ENCODE results near the gene ELP4. TPM values are rescaled to one million over a fixed set of nuclear protein-coding genes. Genes with fewer than 3 reads are reported as not detected.

The ELP4 gene
- polyA plus RNA-seq, 3 donors, result 6.0 to 17.8 (median 16.4) TPM

DNA sequence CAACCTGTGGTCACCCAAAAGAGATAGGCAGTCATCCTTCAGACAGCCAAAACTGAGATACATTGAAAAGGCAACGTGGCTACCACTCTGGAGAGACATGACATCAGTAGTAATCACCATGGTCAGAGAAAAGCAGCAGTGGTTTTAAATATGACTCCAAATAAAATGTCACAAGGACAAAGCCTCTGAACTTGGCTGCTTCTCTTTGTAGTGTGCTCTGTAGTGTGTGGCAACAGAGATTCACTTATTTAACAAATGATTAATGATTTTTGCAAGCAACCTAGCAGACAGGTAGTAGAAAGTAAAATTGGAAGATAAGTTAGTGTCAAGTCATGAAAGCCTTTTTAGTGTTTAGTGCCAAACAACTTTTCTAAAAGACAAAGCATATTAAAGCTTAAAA lies 238.0 kb downstream of the ELP4 start:
- Histone ChIP-seq H2AFZ (ENCODE audit: insufficient read depth, low read depth, low read length, poor library complexity, severe bottlenecking) (no peak overlapping the region), H4K20me1 (ENCODE audit: insufficient read depth, low read length) (no peaks in the 10 kb centered on the region), H3K4me1 (ENCODE audit: control insufficient read depth in 1 of 2, insufficient read depth in 2 of 2, low read length in 2 of 2) (no peaks in the 10 kb centered on the region), H3K27ac (ENCODE audit: low read depth in 1 of 2, low read length in 2 of 2) (no peak overlapping the region), H3K4me3 (replicated peaks in 1 of 3; ENCODE audit: low read depth in 2 of 3, low read length in 3 of 3) (no peak overlapping the region), H3K9me3 (replicated peaks in 1 of 2; ENCODE audit: control insufficient read depth in 1 of 2, insufficient read depth in 1 of 2, low read length in 2 of 2) (no peaks in the 10 kb centered on the region), H3K79me2 (ENCODE audit: insufficient read depth, low read length) (no peaks in the 10 kb centered on the region), H3K9ac (ENCODE audit: insufficient read depth, low read length, poor library complexity, severe bottlenecking) (no peak overlapping the region), H3K4me2 (replicated peaks; ENCODE audit: extremely low read depth, low read length, poor library complexity, severe bottlenecking) (no peak overlapping the region), H3K36me3 (replicated peaks in 1 of 2; ENCODE audit: control insufficient read depth in 1 of 2, insufficient read depth in 2 of 2, low read length in 2 of 2) (no peaks in the 10 kb centered on the region), H3K27me3 (ENCODE audit: control insufficient read depth in 2 of 2, insufficient read depth in 2 of 2, low read length in 2 of 2) (no peaks in the 10 kb centered on the region)
- no peaks in the 10 kb centered on the region for H3K4me1 Mint-ChIP-seq
- intact Hi-C loops (cut with micrococcal nuclease), result no loop called here
- H3K4me3 Mint-ChIP-seq, result no peak overlapping the region
- H3K36me3 Mint-ChIP-seq, result peaks cover 0 to 5% of the 10 kb centered on the region in 2 donors
- TF ChIP-seq, protein P1, sequence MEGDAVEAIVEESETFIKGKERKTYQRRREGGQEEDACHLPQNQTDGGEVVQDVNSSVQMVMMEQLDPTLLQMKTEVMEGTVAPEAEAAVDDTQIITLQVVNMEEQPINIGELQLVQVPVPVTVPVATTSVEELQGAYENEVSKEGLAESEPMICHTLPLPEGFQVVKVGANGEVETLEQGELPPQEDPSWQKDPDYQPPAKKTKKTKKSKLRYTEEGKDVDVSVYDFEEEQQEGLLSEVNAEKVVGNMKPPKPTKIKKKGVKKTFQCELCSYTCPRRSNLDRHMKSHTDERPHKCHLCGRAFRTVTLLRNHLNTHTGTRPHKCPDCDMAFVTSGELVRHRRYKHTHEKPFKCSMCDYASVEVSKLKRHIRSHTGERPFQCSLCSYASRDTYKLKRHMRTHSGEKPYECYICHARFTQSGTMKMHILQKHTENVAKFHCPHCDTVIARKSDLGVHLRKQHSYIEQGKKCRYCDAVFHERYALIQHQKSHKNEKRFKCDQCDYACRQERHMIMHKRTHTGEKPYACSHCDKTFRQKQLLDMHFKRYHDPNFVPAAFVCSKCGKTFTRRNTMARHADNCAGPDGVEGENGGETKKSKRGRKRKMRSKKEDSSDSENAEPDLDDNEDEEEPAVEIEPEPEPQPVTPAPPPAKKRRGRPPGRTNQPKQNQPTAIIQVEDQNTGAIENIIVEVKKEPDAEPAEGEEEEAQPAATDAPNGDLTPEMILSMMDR (IDR thresholded peaks at IDR 0.05), result no peak
- 20% methylated on average over 1 of the region's 1 CpG for WGBS (ENCODE audit: insufficient coverage)
- H3K27me3 Mint-ChIP-seq (ENCODE audit: low read depth in 3 of 3), result no peaks in the 10 kb centered on the region
- H3K9me3 Mint-ChIP-seq, result peaks cover 3 to 11% (median 10%) of the 10 kb centered on the region in 7 donors
- DNase-seq, result no peak
- H3K27ac Mint-ChIP-seq, result no peak overlapping the region

DNA sequence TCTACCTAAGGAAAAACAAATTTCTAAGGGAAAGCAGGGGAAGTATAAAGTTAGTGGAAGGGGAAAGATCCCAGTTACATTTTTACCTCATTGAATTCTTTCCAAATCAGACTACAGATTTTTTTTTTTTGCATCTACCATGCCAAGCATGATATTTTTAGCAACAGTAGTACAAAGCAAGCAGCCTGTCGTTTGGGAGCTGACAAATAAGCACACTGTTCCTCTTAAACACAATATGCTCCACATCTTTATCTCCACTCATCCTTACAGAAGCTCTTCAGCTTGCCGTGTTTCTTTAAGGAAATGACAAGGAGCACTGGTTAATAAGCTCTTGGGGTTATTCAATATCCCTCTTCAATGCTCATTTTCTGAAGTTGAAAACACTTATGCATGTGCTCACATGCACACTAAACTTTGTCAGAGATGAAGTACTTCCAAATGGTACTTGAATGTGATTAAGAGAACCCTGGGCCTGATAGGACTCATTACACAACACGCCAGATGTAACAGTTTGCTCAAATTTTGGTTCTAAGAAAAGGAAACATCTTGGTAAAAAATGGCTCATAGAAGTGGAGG lies 247.8 kb downstream of the ELP4 start:
- Histone ChIP-seq H3K4me2 (replicated peaks; ENCODE audit: extremely low read depth, low read length, poor library complexity, severe bottlenecking) (no peak overlapping the region), H3K27me3 (ENCODE audit: control insufficient read depth in 2 of 2, insufficient read depth in 2 of 2, low read length in 2 of 2) (no peaks in the 10 kb centered on the region), H3K4me1 (ENCODE audit: control insufficient read depth in 1 of 2, insufficient read depth in 2 of 2, low read length in 2 of 2) (no peaks in the 10 kb centered on the region), H3K4me3 (replicated peaks in 1 of 3; ENCODE audit: low read depth in 2 of 3, low read length in 3 of 3) (no peak overlapping the region), H3K9me3 (replicated peaks in 1 of 2; ENCODE audit: control insufficient read depth in 1 of 2, insufficient read depth in 1 of 2, low read length in 2 of 2) (no peaks in the 10 kb centered on the region), H4K20me1 (ENCODE audit: insufficient read depth, low read length) (no peaks in the 10 kb centered on the region), H3K36me3 (replicated peaks in 1 of 2; ENCODE audit: control insufficient read depth in 1 of 2, insufficient read depth in 2 of 2, low read length in 2 of 2) (no peaks in the 10 kb centered on the region), H3K79me2 (ENCODE audit: insufficient read depth, low read length) (no peaks in the 10 kb centered on the region), H3K9ac (ENCODE audit: insufficient read depth, low read length, poor library complexity, severe bottlenecking) (no peak overlapping the region), H3K27ac (ENCODE audit: low read depth in 1 of 2, low read length in 2 of 2) (no peak overlapping the region), H2AFZ (ENCODE audit: insufficient read depth, low read depth, low read length, poor library complexity, severe bottlenecking) (no peak overlapping the region)
- intact Hi-C loops (cut with micrococcal nuclease), result no loop called here
- 40% methylated on average over 1 of the region's 3 CpGs for WGBS (ENCODE audit: insufficient coverage)
- H3K4me1 Mint-ChIP-seq, result no peaks in the 10 kb centered on the region
- H3K4me3 Mint-ChIP-seq, result no peak overlapping the region
- H3K9me3 Mint-ChIP-seq, result peaks cover 0 to 7% (median 0%) of the 10 kb centered on the region in 7 donors
- TF ChIP-seq, protein P1 (IDR thresholded peaks at IDR 0.05), result no peak
- no peak for DNase-seq
- peaks cover 0 to 2% (median 0%) of the 10 kb centered on the region in 3 donors for H3K27me3 Mint-ChIP-seq (ENCODE audit: low read depth in 3 of 3)
- H3K27ac Mint-ChIP-seq, result no peak overlapping the region
- no peaks in the 10 kb centered on the region for H3K36me3 Mint-ChIP-seq

Measured in CD14-positive monocyte (primary cell).